Ureter (tissue), 1 donor: ENCODE data around the gene NAV1. TPM values are rescaled to one million over a fixed set of nuclear protein-coding genes. Genes with fewer than 3 reads are reported as not detected.
A peak's percentile ranks its signal among the peaks of the same experiment; 100 is the strongest.

Source experiments
- DNase-seq: peaks from one replicate; pipeline ENCODE4 v3.0.0-alpha.2; 2020; ENCODE audit warnings: low spot score
- total RNA-seq: library from RNA; stranded (reverse); gene quantifications from one replicate; pipeline ENCODE4 v1.2.4, GENCODE V29; 2023
- donor health status: DM: yes; HTN: yes; CAD: no.

The NAV1 gene
- total RNA-seq, 1 donor from 2014 or later, result 49.3 TPM

DNA sequence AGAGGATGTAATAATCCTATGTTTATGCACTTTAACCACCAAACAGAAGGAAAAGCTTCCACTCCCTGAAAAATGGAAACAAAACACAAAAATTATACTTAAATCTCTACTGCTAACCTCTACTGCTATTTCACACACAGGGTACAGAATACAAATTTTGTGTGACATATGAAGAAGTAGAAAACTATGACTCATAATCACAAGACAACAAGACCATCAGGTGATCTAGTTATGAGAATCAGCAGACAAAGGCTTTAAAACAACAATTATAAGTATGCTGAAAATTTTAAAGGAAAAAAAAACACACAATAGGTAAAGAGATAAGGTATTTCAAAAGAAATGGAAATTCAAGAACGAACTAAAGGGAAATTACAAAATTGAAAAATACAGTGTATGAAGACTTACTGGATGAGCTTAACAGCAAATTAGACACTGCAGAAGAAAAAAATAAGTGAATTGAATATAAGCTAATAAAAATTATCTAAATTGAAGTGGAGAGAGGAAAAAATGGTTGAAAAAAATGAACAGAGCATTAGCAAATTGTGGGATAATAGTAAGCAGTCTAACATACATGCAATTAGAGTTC, 13.6 kb upstream of the NAV1 start:
- no peak for DNase-seq

DNA sequence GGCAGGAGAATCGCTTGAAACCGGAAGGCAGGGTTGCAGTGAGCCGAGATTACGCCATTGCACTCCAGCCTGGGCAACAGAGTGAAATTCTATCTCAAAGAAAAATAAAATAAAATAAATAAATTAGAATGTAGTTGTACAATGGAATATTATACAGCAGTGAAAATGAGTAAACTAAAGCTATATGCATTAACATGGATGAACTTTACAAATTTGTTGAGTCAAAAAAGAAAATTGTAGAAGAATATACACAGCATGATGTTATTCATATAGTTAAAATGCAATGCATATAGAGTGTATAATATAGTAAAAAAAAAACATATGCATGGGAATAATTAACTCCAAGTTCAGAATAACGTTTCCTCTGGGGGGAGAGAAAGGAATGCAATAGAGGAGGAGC, 11.0 kb upstream of the NAV1 start:
- DNase-seq, result no peak

- no peak for DNase-seq
These were observed 10.2 kb upstream of the NAV1 start for GRCh38 chr1:201528631-201529252.

DNA sequence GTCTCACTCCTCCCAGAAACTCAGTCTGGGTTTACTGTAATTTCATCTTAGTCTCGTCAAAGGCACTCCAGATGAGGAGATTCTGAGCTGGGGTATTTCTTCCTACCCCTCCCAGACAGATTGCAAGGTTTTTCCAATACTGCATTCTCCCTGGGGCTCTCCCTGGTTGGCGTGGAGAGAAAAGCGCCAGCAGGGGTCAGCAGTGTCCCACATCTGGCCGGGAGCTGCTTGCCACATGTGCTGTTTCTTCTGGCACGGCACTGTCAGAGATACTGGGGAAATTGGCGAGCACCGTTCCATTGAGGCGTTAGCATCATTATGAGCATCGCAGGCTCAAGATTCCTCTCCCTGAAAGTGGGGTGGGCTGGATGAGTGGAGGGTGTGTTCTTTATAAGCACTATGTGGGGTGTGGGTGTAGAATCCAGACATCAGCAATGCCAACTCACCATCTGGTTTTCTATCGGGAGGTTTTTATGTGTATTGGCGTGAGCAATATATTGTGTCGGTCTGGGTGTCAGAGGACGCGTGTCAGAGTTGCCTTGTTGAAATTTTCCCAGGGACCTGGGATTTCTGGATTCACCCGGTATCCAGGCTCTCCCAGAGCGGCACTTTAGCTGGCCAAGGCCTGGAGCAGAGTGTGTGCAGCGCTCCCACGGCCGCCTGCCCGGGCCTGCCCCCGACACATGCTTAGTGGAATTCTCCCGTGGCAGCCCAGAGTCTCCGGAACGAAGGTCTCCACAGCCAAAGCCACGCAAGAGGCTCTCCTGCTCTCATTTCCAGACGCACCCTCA, 8.0 kb upstream of the NAV1 start:
- peak; percentile 88 for DNase-seq

DNA sequence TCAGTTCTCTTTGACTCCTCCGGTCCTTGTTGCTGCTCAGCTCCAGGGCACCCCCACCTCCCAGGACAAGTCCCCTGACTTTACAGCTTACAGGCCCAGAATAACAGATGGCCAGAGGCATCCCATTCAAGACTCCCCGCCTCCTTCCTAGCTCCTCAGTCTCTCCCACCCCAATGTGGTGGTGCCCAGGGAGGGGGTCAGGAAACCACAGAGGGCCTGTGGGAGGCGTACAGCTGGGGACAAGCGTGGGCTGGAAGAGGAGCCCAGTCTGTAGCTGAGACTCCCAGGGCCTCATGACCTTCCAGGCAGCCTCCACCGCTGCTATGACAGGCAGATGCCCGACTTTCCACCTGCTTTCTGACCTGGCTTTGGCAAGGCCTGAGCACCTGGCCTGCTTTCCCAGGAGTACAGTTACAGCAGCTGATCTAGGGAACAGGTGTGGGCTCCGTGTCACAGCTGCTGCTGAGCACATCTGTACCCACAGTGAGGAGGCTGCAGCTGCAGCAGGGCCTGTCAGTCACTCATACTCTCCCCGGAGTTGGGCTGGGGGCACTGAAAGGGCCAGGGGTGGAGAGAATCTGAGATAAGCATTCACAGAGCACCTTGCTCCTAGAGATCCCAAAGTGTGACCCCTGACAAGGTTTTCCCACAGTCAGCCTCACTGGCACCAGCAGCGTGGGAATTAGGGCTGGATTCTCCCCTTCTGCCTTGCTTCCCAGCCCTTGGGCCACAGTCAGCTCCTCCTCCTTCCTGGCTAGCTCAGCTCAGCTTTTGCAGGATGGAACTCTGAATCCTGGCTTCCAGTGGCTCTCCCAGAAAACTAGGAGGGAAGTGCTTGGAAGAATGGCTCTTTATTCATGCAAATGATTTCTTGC, 7.1 kb upstream of the NAV1 start:
- no peak for DNase-seq

GRCh38 chr1:201533836-201534235, 5.1 kb upstream of the NAV1 start:
- no peak for DNase-seq

DNA sequence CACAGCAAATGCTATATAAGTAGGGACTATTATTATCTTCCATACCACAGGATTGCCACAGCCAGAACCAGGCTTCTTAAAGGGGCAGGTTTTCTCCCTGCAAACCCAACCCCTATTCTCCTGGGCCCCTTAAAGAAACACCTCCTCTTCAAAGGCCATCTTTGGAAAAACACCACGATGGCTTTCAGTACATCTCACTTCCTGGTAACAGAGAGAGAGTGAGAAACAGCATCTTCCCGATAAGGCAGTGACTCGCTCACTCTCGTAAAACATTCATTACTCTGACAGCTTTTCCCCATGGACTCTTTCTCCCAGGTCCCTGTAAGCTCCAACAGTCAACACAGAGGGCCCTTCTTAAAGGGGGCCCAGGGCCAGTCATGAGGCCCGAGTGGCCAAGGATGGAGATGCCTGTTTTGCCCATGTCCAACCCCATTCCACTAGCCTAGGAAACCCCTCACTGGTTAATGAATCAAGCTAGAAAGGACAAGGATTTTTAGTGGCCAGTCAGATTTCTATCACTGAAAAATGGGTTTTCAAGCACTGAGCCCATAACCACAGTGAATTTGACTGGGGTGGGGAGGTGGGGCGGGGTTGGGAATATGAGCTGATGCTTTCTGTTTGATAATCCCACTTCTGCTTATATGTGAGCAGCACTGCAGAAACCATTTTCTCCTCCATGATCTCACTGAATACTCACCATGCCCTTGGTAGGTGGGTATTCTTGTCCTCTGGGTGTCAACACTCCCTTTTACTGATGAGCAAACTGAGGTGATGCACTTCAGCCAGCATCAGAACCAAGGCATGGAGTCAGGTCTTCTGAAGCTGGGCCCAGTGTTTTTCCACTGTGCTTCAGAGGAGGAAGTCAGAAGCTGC, 3.6 kb upstream of the NAV1 start:
- no peak for DNase-seq

DNA sequence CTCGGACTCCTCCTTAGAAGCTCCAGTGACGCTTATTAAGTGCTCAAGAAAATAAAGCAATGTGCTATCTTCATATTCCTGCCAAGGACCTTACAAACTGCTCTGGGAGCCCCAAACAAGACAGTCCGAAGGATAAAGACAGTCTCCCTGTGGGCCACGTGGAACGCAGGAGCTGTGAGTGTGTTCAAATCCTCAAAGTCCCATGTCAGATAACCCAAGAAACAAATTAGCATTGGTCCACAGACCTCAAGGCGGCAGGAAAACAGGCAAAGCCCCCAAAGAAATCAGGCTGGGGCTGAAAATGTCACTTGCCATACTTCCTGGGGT, 3.0 kb upstream of the NAV1 start:
- DNase-seq, result no peak

GRCh38 chr1:201536558-201536957, 2.4 kb upstream of the NAV1 start:
- no peak for DNase-seq

- no peak for DNase-seq
These were observed 1.9 kb upstream of the NAV1 start for GRCh38 chr1:201537028-201537427.

DNA sequence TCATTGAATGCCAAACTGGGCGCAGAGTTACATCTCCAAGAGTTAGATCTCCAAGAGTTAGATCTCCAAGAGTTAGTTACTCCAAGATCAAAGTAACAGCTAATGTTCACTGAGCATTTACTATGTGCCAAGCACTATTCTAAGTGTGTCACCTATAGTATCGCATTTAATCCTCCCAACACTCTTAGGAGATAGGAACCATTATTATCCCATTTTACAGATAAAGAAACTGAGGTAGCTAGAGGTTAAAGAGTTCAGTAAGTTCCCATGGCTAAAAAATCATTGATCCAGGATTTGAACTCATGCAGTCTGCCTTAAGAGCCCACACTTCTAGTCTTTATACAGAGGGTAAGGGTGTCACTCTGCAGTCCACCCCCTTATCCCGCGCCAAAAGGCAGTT, 1.5 kb upstream of the NAV1 start:
- no peak for DNase-seq

DNA sequence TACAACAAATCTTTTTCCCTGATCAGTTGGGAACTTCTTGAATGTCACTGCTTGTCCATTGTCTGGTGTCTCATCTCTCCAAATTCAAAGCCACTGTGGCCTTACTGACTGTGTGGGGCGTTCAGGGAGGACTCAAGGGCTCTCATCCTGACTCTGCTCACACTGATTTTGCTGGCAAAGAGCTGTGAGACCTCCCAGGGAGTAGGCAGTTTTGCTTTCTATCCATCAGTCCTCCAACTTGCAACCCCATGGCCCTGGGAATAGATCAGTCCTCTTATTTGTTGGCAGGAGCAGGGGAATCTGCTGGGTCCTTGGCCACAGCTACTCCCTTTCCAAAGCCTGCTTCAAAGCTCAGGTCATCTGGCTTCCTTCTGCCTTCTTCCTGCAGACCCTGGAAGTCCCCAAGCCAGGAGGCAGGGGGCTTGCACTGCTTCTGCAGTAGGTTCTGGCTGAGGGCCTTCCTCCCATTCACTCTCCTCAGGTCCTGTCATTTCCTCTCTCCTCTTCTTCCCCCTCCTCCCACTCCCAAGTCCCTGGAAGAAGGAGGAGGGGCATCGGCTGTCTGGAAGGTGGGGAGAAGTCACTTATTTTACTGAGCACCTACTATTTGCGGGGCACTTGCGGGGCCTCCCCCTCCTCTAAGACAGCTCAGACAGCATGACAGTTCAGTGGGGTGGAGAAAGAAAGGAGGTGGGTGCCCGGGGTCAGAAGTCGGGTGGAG, 876 bp upstream of the NAV1 start:
- no peak for DNase-seq

DNA sequence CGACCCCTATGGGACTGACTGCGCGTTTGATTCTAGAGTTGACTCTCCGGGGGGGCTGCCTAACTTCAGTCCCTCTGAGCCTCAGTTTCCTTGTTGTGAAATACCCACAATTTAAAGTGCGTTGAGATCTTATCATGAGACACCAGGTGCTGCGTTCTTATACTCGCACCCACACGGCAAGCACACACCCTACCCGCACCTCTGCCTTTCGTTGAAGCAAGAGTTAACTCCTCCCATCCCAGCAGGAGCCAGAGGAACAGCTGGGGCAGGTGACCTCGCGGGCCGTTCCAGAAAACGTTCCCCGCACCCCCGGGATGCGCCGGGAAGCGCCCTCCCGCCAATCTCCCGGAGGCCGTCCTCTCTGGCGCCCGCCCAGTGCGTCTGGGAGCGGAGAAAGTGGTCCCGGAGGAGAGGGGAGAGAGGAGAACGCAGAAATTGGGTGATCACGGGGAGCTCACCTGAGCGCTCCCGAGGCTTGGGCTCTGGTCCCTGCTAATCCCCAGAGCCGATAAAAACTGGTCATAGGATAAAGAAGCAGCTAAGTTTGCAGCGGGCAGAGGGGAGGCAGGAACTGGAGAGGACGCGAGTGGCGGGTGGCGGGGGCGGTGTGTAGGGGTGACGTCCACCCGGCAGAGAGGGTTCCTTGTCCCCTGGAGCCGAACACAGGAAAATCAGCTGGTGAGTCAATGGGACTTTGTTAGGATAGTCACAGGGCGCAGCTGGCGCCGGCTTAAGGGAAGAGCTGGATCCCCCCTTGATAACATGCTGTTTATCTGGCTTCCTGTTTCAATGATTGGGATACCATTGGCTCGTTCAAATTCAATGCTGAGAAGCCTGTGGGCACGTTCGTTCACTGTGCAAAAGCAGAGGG, 869 bp downstream of the NAV1 start:
- no peak for DNase-seq

DNA sequence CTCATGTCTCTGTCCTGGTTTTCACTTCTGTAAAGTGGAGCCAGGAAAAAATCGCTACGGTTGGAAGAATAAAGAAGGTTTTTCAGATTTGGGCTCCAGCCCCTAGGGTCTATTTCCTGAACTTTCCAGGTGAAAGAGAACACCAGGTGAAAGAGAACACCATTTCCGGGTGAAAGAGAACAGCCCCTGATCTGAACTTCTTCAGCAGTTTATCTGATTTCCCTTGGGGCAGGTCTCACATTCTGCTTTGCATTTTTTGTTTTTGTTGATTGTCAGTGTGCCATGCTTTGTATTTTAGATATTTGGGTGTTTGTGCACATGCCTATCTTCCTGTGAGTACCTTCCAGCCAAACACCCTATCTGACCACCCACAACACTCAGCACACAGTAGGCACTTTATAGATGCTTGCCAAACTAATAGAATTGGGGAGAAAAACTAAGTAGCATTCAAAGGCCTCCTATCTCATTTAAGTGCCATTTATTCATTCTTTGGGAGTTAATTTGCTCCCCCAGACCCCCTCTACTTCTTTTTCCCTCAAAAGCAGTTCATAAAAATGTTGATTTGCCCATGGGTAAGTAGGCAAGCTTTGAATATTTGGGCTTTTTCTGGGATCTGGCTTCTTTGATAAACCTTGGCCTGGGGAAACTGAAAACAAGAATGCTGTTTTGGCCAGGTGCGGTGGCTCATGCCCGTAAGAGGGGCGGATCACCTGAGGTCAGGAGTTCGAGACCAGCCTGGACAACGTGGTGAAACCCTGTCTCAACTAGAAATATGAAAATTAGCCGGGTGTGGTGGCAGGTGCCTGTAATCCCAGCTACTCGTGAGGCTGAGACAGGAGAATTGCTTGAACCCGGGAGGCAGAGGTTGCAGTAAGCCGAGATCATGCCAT, 2.2 kb downstream of the NAV1 start:
- DNase-seq, result no peak

GRCh38 chr1:201542309-201543035, 3.5 kb downstream of the NAV1 start:
- DNase-seq, result no peak

DNA sequence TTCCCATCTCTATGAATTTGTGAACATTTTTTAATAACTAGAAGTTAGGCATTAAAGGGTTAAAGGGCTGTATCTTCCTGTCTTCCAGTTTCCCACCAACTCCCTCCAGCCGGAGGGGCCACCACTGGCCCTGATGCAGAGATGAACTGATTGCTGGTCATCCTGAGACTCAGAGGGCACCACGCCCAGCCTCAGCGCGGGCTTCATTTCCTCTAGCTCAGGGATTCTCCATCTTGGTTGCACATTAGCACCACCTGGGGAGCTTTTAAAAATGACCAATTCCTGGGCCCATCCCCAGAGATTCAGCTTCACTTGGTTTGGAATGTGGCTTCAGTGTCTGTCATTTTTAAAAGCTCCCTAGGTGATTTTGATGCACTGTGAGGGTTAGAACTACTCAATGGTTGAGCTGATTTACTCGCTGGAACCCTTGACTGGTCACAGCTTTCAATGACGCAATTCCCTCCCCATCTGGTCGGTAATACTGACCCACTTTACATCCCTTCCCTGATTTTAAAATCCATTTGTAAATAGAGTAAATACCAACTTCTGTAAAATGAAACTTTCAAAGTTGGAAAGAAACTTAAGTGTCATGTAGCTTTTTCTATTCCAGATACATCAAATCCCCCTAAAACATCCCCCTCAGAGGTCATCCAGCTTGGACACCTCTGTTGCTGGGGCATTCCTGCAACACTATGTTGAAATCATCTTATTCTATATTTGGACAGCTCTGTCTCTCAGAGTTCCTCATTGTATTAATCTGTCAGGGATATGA, 5.1 kb downstream of the NAV1 start:
- DNase-seq, result no peak

DNA sequence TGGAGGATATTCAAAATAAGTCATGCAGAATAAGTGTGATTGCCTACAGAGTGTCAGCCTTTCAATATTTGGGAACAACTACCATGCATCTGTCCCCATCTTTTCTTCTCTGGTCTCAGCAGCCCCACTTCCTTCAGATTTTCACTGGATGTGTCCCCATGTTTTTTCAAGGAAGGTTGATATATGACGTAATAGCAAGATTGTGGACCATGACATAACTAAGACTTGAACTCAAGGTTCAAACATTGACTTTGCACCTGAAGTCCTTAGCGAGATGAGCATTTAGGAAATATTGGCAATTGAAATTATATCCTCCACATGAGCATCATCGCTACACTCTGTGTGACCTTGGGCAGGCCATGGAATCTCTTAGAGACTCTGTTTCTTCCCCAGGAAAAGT, 5.8 kb downstream of the NAV1 start:
- no peak for DNase-seq
